K562 (cell line): Measurements from ENCODE around the gene UBQLN2. TPM values are rescaled to one million over a fixed set of nuclear protein-coding genes. Genes with fewer than 3 reads are reported as not detected.

Source experiments
- ATF1 ChIP-seq, 2 experiments: fragments of 450-650 bp in 1 of 2; IDR thresholded peaks; 2 replicates each; pipeline ENCODE4 v1.6.1; 2016; ENCODE audit warnings: missing compliant biosample characterization in 1 of 2, missing genetic modification characterization in 1 of 2
- CXXC5 ChIP-seq: fragments of 250-450 bp; sonication (Bioruptor Pico); IDR thresholded peaks from 2 replicates; pipeline ENCODE4 v1.8.0; 2022; ENCODE audit warnings: inconsistent platforms, mild to moderate bottlenecking, moderate library complexity
- HCFC1 ChIP-seq: IDR thresholded peaks from 2 replicates; pipeline ENCODE4 v1.6.1; 2012; ENCODE audit warnings: low read depth, low read length, improper control_type of control experiment
- MECOM ChIP-seq: fragments of 250-450 bp; sonication (Bioruptor Pico); IDR thresholded peaks from 2 replicates; pipeline ENCODE4 v1.8.0; 2022; ENCODE audit warnings: inconsistent platforms
- polyA plus RNA-seq, 8 experiments: library from polyadenylated mRNA; depleted of rRNA in 4 of 8; stranded (reverse) in 5 of 8; unstranded in 3 of 8; fragments of >200 nt; fragmentation: Nextera tagmentation in 2 of 8; fragmentation: Illumina TruSeq in 1 of 8; extraction: Ambion mirVana in 2 of 8; extraction: Trizol in 1 of 8; gene quantifications; 2 replicates each; pipeline versions ENCODE4 v1.2.1 to v1.2.3, GENCODE V29; 2011 to 2014; ENCODE audit warnings: inconsistent platforms in 1 of 8, missing spikeins in 1 of 8
- total RNA-seq, 7 experiments: library from RNA; depleted of rRNA in 6 of 7; stranded (reverse); fragments of >200 nt in 6 of 7; fragmentation: Illumina TruSeq in 2 of 7; extraction: Trizol in 2 of 7; gene quantifications; 2 replicates each; pipeline versions ENCODE4 v1.2.1 to v1.2.3, GENCODE V29; 2011 to 2021; ENCODE audit warnings: low replicate concordance in 1 of 7
- TF ChIP-seq, protein P1 (sequence below): fragments of 450-650 bp; formaldehyde crosslinking; IDR thresholded peaks from 2 replicates; pipeline ENCODE4 v1.4.0; 2020; ENCODE audit warnings: mild to moderate bottlenecking
- TF ChIP-seq, protein P2 (sequence below): sonication (generic); formaldehyde crosslinking; IDR thresholded peaks from 2 replicates; pipeline ENCODE4 v1.9.0; 2022; ENCODE audit warnings: mild to moderate bottlenecking, missing genetic modification reagents
- TF ChIP-seq, protein P3 (sequence below), 2 experiments: fragments of 150-350 bp in 1 of 2; IDR thresholded peaks; 2 replicates each; pipeline ENCODE4 v1.6.1; 2012 to 2016; ENCODE audit warnings: low read depth in 2 of 2, low read length in 2 of 2, mild to moderate bottlenecking in 1 of 2, moderate library complexity in 1 of 2
- TF ChIP-seq, protein P4 (sequence below): fragments of 250-450 bp; sonication (Bioruptor Pico); IDR thresholded peaks from 2 replicates; pipeline ENCODE4 v1.4.0; 2020
- TF ChIP-seq, protein P5 (sequence below): fragments of 450-650 bp; formaldehyde crosslinking; conservative IDR thresholded peaks from 2 replicates; pipeline ENCODE4 v1.4.0; 2022; ENCODE audit warnings: mild to moderate bottlenecking, missing genetic modification characterization
- TF ChIP-seq, protein P6 (sequence below): sonication (generic); formaldehyde crosslinking; IDR thresholded peaks from 2 replicates; pipeline ENCODE4 v1.8.0; 2022; ENCODE audit warnings: mild to moderate bottlenecking, missing genetic modification reagents, borderline replicate concordance

The UBQLN2 gene
- total and polyA plus RNA-seq, 9 of the 15 experiments (the other 6 are each of a cell fraction or from before 2014, with no cell fraction given), result 1.5 to 17.9 (median 5.7) TPM

DNA sequence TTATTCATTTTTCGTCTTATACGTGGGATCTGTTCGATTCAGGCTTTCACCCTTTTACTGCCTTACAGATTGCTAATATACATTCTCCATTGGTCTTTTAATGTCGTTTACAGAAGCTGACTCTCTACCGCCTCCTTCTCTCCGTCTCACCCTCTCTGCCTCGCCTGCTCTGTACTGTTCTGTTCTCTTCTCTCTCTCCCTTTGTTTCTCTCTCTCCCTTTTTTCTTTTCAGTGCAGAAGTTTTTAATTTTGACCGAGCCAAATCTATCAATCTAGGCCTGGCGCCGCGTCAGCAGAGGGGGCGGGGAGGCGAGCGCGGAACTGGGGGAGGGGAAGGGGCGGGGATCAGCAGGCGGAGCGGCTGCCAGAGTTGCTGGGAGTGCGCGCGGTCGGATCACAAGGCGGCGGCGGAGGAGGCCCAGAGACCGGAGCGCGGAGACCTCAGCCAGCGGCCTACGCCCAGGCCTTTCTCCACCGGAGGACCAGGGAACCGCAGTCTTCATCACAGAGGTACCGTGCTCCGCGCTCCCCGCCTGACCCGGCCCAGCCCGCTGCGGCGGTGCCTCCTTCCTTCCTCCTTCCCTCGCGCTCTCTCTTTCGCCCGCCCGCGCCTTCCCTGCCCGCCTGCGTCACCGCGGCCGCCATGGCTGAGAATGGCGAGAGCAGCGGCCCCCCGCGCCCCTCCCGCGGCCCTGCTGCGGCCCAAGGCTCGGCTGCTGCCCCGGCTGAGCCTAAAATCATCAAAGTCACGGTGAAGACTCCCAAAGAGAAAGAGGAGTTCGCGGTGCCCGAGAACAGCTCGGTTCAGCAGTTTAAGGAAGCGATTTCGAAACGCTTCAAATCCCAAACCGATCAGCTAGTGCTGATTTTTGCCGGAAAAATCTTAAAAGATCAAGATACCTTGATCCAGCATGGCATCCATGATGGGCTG is at the start of gene UBQLN2 (continued):
- TF ChIP-seq HCFC1 (no peak), ATF1 (CRISPR knock-in tag; IDR thresholded peaks at IDR 0.05) (no peak), ATF1 (tag; IDR thresholded peaks at IDR 0.05) (peak; percentile 87), MECOM (CRISPR knock-in tag) (no peak), CXXC5 (CRISPR knock-in tag) (peak; percentile 77)
- TF ChIP-seq, protein P1, sequence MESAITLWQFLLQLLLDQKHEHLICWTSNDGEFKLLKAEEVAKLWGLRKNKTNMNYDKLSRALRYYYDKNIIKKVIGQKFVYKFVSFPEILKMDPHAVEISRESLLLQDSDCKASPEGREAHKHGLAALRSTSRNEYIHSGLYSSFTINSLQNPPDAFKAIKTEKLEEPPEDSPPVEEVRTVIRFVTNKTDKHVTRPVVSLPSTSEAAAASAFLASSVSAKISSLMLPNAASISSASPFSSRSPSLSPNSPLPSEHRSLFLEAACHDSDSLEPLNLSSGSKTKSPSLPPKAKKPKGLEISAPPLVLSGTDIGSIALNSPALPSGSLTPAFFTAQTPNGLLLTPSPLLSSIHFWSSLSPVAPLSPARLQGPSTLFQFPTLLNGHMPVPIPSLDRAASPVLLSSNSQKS (CRISPR knock-in tag), result no peak
- TF ChIP-seq, protein P2, sequence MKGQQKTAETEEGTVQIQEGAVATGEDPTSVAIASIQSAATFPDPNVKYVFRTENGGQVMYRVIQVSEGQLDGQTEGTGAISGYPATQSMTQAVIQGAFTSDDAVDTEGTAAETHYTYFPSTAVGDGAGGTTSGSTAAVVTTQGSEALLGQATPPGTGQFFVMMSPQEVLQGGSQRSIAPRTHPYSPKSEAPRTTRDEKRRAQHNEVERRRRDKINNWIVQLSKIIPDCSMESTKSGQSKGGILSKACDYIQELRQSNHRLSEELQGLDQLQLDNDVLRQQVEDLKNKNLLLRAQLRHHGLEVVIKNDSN (CRISPR knock-in tag), result no peak
- TF ChIP-seq, protein P3, sequence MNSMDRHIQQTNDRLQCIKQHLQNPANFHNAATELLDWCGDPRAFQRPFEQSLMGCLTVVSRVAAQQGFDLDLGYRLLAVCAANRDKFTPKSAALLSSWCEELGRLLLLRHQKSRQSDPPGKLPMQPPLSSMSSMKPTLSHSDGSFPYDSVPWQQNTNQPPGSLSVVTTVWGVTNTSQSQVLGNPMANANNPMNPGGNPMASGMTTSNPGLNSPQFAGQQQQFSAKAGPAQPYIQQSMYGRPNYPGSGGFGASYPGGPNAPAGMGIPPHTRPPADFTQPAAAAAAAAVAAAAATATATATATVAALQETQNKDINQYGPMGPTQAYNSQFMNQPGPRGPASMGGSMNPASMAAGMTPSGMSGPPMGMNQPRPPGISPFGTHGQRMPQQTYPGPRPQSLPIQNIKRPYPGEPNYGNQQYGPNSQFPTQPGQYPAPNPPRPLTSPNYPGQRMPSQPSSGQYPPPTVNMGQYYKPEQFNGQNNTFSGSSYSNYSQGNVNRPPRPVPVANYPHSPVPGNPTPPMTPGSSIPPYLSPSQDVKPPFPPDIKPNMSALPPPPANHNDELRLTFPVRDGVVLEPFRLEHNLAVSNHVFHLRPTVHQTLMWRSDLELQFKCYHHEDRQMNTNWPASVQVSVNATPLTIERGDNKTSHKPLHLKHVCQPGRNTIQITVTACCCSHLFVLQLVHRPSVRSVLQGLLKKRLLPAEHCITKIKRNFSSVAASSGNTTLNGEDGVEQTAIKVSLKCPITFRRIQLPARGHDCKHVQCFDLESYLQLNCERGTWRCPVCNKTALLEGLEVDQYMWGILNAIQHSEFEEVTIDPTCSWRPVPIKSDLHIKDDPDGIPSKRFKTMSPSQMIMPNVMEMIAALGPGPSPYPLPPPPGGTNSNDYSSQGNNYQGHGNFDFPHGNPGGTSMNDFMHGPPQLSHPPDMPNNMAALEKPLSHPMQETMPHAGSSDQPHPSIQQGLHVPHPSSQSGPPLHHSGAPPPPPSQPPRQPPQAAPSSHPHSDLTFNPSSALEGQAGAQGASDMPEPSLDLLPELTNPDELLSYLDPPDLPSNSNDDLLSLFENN (IDR thresholded peaks at IDR 0.05; ENCODE audit: low read depth in 2 of 2, low read length in 2 of 2), result no peak
- TF ChIP-seq, protein P4, sequence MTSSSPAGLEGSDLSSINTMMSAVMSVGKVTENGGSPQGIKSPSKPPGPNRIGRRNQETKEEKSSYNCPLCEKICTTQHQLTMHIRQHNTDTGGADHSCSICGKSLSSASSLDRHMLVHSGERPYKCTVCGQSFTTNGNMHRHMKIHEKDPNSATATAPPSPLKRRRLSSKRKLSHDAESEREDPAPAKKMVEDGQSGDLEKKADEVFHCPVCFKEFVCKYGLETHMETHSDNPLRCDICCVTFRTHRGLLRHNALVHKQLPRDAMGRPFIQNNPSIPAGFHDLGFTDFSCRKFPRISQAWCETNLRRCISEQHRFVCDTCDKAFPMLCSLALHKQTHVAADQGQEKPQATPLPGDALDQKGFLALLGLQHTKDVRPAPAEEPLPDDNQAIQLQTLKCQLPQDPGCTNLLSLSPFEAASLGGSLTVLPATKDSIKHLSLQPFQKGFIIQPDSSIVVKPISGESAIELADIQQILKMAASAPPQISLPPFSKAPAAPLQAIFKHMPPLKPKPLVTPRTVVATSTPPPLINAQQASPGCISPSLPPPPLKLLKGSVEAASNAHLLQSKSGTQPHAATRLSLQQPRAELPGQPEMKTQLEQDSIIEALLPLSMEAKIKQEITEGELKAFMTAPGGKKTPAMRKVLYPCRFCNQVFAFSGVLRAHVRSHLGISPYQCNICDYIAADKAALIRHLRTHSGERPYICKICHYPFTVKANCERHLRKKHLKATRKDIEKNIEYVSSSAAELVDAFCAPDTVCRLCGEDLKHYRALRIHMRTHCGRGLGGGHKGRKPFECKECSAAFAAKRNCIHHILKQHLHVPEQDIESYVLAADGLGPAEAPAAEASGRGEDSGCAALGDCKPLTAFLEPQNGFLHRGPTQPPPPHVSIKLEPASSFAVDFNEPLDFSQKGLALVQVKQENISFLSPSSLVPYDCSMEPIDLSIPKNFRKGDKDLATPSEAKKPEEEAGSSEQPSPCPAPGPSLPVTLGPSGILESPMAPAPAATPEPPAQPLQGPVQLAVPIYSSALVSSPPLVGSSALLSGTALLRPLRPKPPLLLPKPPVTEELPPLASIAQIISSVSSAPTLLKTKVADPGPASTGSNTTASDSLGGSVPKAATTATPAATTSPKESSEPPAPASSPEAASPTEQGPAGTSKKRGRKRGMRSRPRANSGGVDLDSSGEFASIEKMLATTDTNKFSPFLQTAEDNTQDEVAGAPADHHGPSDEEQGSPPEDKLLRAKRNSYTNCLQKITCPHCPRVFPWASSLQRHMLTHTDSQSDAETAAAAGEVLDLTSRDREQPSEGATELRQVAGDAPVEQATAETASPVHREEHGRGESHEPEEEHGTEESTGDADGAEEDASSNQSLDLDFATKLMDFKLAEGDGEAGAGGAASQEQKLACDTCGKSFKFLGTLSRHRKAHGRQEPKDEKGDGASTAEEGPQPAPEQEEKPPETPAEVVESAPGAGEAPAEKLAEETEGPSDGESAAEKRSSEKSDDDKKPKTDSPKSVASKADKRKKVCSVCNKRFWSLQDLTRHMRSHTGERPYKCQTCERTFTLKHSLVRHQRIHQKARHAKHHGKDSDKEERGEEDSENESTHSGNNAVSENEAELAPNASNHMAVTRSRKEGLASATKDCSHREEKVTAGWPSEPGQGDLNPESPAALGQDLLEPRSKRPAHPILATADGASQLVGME (CRISPR knock-in tag), result no peak
- TF ChIP-seq, protein P5, sequence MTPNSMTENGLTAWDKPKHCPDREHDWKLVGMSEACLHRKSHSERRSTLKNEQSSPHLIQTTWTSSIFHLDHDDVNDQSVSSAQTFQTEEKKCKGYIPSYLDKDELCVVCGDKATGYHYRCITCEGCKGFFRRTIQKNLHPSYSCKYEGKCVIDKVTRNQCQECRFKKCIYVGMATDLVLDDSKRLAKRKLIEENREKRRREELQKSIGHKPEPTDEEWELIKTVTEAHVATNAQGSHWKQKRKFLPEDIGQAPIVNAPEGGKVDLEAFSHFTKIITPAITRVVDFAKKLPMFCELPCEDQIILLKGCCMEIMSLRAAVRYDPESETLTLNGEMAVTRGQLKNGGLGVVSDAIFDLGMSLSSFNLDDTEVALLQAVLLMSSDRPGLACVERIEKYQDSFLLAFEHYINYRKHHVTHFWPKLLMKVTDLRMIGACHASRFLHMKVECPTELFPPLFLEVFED (CRISPR knock-in tag), result peak; percentile 70; the same call in 1 of the 2 replicates
- TF ChIP-seq, protein P6, sequence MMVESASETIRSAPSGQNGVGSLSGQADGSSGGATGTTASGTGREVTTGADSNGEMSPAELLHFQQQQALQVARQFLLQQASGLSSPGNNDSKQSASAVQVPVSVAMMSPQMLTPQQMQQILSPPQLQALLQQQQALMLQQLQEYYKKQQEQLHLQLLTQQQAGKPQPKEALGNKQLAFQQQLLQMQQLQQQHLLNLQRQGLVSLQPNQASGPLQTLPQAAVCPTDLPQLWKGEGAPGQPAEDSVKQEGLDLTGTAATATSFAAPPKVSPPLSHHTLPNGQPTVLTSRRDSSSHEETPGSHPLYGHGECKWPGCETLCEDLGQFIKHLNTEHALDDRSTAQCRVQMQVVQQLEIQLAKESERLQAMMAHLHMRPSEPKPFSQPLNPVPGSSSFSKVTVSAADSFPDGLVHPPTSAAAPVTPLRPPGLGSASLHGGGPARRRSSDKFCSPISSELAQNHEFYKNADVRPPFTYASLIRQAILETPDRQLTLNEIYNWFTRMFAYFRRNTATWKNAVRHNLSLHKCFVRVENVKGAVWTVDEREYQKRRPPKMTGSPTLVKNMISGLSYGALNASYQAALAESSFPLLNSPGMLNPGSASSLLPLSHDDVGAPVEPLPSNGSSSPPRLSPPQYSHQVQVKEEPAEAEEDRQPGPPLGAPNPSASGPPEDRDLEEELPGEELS (CRISPR knock-in tag), result no peak
